ENCODE measurements around the gene ZNF484.
"Not testable (repeated sequence)": the region's sequence is repeated elsewhere in the genome, so short reads cannot be mapped to it uniquely, and the experiment has no call there.

The ZNF484 gene

GRCh38 chr9:92857236-92857635 is 20.6 kb downstream of the ZNF484 start:
- DNase-seq: no peak

- no peak for DNase-seq
Observed at GRCh38 chr9:92853716-92854115, 24.1 kb downstream of the ZNF484 start.

GRCh38 chr9:92850898-92851297 is 26.9 kb downstream of the ZNF484 start:
- DNase-seq: no peak

GRCh38 chr9:92848740-92849139 is 29.1 kb downstream of the ZNF484 start:
- DNase-seq: not testable (repeated sequence)

- DNase-seq: no peak
Observed at GRCh38 chr9:92846662-92847145, 31.1 kb downstream of the ZNF484 start.

GRCh38 chr9:92838411-92838810 is 39.4 kb downstream of the ZNF484 start:
- not testable (repeated sequence) for DNase-seq

GRCh38 chr9:92837191-92837590 is 40.6 kb downstream of the ZNF484 start:
- no peak for DNase-seq

GRCh38 chr9:92829420-92829819 is 48.4 kb downstream of the ZNF484 start:
- no peak for DNase-seq

GRCh38 chr9:92825065-92825464 is 52.8 kb downstream of the ZNF484 start:
- not testable (repeated sequence) for DNase-seq

- DNase-seq: no peak
Observed at GRCh38 chr9:92820964-92821363, 56.9 kb downstream of the ZNF484 start.

GRCh38 chr9:92819898-92820297 is 57.9 kb downstream of the ZNF484 start:
- not testable (repeated sequence) for DNase-seq

- DNase-seq: not testable (repeated sequence)
Observed at GRCh38 chr9:92809629-92810326, 68.1 kb downstream of the ZNF484 start.

- peak; percentile 17 to 50 for DNase-seq
Observed at GRCh38 chr9:92808726-92809451, 68.9 kb downstream of the ZNF484 start.

- DNase-seq: no peak
Observed at GRCh38 chr9:92807757-92808725, 69.8 kb downstream of the ZNF484 start.

GRCh38 chr9:92807031-92807756 is 70.6 kb downstream of the ZNF484 start:
- no peak for DNase-seq

- no peak for DNase-seq
Observed at GRCh38 chr9:92804727-92805126, 73.1 kb downstream of the ZNF484 start.

- DNase-seq: no peak
Observed at GRCh38 chr9:92798358-92798757, 79.5 kb downstream of the ZNF484 start.

GRCh38 chr9:92796337-92796804 is 81.5 kb downstream of the ZNF484 start:
- not testable (repeated sequence) for DNase-seq

- DNase-seq: no peak
Observed at GRCh38 chr9:92795598-92796336, 82.1 kb downstream of the ZNF484 start.

Measured in SW 1271 (cell line).